ENCODE results near the gene MT1B.

- TF ChIP-seq, protein P1, sequence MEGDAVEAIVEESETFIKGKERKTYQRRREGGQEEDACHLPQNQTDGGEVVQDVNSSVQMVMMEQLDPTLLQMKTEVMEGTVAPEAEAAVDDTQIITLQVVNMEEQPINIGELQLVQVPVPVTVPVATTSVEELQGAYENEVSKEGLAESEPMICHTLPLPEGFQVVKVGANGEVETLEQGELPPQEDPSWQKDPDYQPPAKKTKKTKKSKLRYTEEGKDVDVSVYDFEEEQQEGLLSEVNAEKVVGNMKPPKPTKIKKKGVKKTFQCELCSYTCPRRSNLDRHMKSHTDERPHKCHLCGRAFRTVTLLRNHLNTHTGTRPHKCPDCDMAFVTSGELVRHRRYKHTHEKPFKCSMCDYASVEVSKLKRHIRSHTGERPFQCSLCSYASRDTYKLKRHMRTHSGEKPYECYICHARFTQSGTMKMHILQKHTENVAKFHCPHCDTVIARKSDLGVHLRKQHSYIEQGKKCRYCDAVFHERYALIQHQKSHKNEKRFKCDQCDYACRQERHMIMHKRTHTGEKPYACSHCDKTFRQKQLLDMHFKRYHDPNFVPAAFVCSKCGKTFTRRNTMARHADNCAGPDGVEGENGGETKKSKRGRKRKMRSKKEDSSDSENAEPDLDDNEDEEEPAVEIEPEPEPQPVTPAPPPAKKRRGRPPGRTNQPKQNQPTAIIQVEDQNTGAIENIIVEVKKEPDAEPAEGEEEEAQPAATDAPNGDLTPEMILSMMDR (IDR thresholded peaks at IDR 0.05; ENCODE audit: poor library complexity, severe bottlenecking) = no peak
- TF ChIP-seq EZH2 (IDR thresholded peaks at IDR 0.05; ENCODE audit: borderline replicate concordance, insufficient read depth, low read length, poor library complexity, severe bottlenecking) = no peak
- no peak for TF ChIP-seq MXI1 (conservative IDR thresholded peaks at IDR 0.05; ENCODE audit: poor library complexity, severe bottlenecking)
- no peak for TF ChIP-seq POLR2AphosphoS5 (IDR thresholded peaks at IDR 0.05)
- TF ChIP-seq EP300 (conservative IDR thresholded peaks at IDR 0.05; ENCODE audit: poor library complexity, severe bottlenecking) = no peak
These were observed 44.0 kb upstream of the MT1B start for GRCh38 chr16:56607675-56608042.
